Left cardiac atrium (tissue), 4 donors: ENCODE results near the gene PRIMPOL. TPM values are rescaled to one million over a fixed set of nuclear protein-coding genes. Genes with fewer than 3 reads are reported as not detected.

Experiments
- ATAC-seq, 2 donors: fragments of 200-7000 bp; cut with Tn5 transposase; one replicate each; pipeline ENCODE4 v1.9.1; 2020; ENCODE audit warnings: mild to moderate bottlenecking in 2 of 2, moderate library complexity in 2 of 2
- DNase-seq: peaks from one replicate; pipeline ENCODE4 v3.0.0-alpha.2; 2020
- intact Hi-C, 2 donors: fragments of 100-400 bp; cut with DNase I; formaldehyde crosslinking; loops; one replicate each; pipeline versions ENCODE4 v1.14.1 to v1.15.1; 2022 to 2023
- total RNA-seq, 2 donors: library from RNA; stranded (reverse); fragmentation: NEBNext Ultra II Directional; extraction: Animal tissue kit (Norgen Biotek cat#: 25700); gene quantifications; one replicate each; pipeline ENCODE4 v1.2.1, GENCODE V29; 2021
- donor health status: DM: no; HTN: yes; CAD: no.
- donor health status: DM: no; HTN: yes; CAD: no; lungs with severe emphysema.
- donor health status: DM: yes; HTN: yes; CAD: no.
- donor health status: Dilated cardiomyopathy.

The PRIMPOL gene
- total RNA-seq, 2 donors from 2014 or later, result 9.8 to 10.2 TPM

- ATAC-seq (no peak), DNase-seq (no peak)
- intact Hi-C loops, result no loop called here
These were observed 40.1 kb downstream of the PRIMPOL start for GRCh38 chr4:184689681-184690080.

GRCh38 chr4:184693056-184693455 lies 43.5 kb downstream of the PRIMPOL start:
- ATAC-seq, result no peak
- DNase-seq, result no peak
- intact Hi-C loops, result no loop called here

GRCh38 chr4:184694412-184694956 lies 44.9 kb downstream of the PRIMPOL start:
- intact Hi-C loops, result no loop called here
- DNase-seq (no peak), ATAC-seq (peak in 1 of 2 donors; percentile 25)

- intact Hi-C loops, result no loop called here
- ATAC-seq (peak; percentile 71 to 81), DNase-seq (no peak)
These were observed 45.8 kb downstream of the PRIMPOL start for GRCh38 chr4:184695178-184695896.

- no peak for DNase-seq
These were observed 48.4 kb downstream of the PRIMPOL start for GRCh38 chr4:184697956-184698355.

GRCh38 chr4:184699941-184700340 lies 50.4 kb downstream of the PRIMPOL start:
- no peak for ATAC-seq
- no peak for DNase-seq
- intact Hi-C loops, result no loop called here

More at GRCh38 chr4:184697956-184698355, 48.4 kb downstream of the PRIMPOL start:
- intact Hi-C loops, result no loop called here
- no peak for ATAC-seq

- intact Hi-C loops, result no loop called here
- no peak for DNase-seq
- no peak for ATAC-seq
These were observed 52.6 kb downstream of the PRIMPOL start for GRCh38 chr4:184702114-184702513.

GRCh38 chr4:184705692-184706091 lies 56.2 kb downstream of the PRIMPOL start:
- intact Hi-C loops, result no loop called here
- ATAC-seq (no peak), DNase-seq (no peak)

GRCh38 chr4:184706453-184706852 lies 56.9 kb downstream of the PRIMPOL start:
- intact Hi-C loops, result no loop called here
- ATAC-seq, result no peak
- DNase-seq, result no peak

GRCh38 chr4:184712322-184712721 lies 62.8 kb downstream of the PRIMPOL start:
- DNase-seq, result no peak
- intact Hi-C loops, result no loop called here
- ATAC-seq, result no peak

GRCh38 chr4:184713887-184714286 lies 64.3 kb downstream of the PRIMPOL start:
- intact Hi-C loops, result no loop called here
- DNase-seq, result no peak
- no peak for ATAC-seq

GRCh38 chr4:184715526-184715925 lies 66.0 kb downstream of the PRIMPOL start:
- intact Hi-C loops, result no loop called here
- no peak for DNase-seq
- no peak for ATAC-seq

- DNase-seq, result no peak
- intact Hi-C loops, result no loop called here
- ATAC-seq, result no peak
These were observed 69.9 kb downstream of the PRIMPOL start for GRCh38 chr4:184719407-184719806.

- ATAC-seq (no peak), DNase-seq (no peak)
These were observed 71.7 kb downstream of the PRIMPOL start for GRCh38 chr4:184721254-184721653.

GRCh38 chr4:184722798-184723197 lies 73.3 kb downstream of the PRIMPOL start:
- ATAC-seq (no peak), DNase-seq (no peak)
- intact Hi-C loops, result no loop called here

More at GRCh38 chr4:184721254-184721653, 71.7 kb downstream of the PRIMPOL start:
- intact Hi-C loops, result no loop called here

- intact Hi-C loops, result no loop called here
- DNase-seq (no peak), ATAC-seq (peak in 1 of 2 donors; percentile 22)
These were observed 77.9 kb downstream of the PRIMPOL start for GRCh38 chr4:184727430-184727829.

- intact Hi-C loops, result no loop called here
- ATAC-seq, result no peak
- DNase-seq, result no peak
These were observed 79.3 kb downstream of the PRIMPOL start for GRCh38 chr4:184728858-184729257.

- intact Hi-C loops, result loop anchor here in 1 of 2 donors (10.0 kb wide), 1 partner anchor 75 kb away; no protein-coding TSS in a partner anchor
- DNase-seq (no peak), ATAC-seq (no peak)
These were observed 80.4 kb downstream of the PRIMPOL start for GRCh38 chr4:184729946-184730345.

GRCh38 chr4:184731056-184731455 lies 81.5 kb downstream of the PRIMPOL start:
- DNase-seq, result no peak
- intact Hi-C loops, result loop anchor here in 1 of 2 donors (10.0 kb wide), 1 partner anchor 76 kb away; no protein-coding TSS in a partner anchor
- no peak for ATAC-seq

GRCh38 chr4:184732126-184732525 lies 82.6 kb downstream of the PRIMPOL start:
- intact Hi-C loops, result loop anchor here in 1 of 2 donors (10.0 kb wide), 1 partner anchor 77 kb away; no protein-coding TSS in a partner anchor
- ATAC-seq, result no peak
- no peak for DNase-seq
